Occipital lobe (tissue), 2 donors: ENCODE data around the gene BCKDHB. TPM values are rescaled to one million over a fixed set of nuclear protein-coding genes. Genes with fewer than 3 reads are reported as not detected.
"Not testable (repeated sequence)": the region's sequence is repeated elsewhere in the genome, so short reads cannot be mapped to it uniquely, and the experiment has no call there.

Source experiments
- DNase-seq: peaks from one replicate; lab custom pipeline; 2025; lab: John Stamatoyannopoulos, UW
- total RNA-seq: library from RNA; depleted of rRNA; stranded (reverse); fragments of >200 nt; gene quantifications from one replicate; pipeline ENCODE4 v1.2.3, GENCODE V29; 2014

Gene BCKDHB
- total RNA-seq: 19.8 TPM

- peak; percentile 99 for DNase-seq
Observed at GRCh38 chr6:80106418-80107235, at the start of gene BCKDHB. Gene BCKDHB (plus strand): TSS chr6:80106671. CDS start chr6:80106694, 23 bp downstream.

- DNase-seq: no peak
Observed at GRCh38 chr6:80060774-80061173, 45.7 kb upstream of the BCKDHB start.

GRCh38 chr6:80068146-80068545, 38.3 kb upstream of the BCKDHB start:
- not testable (repeated sequence) for DNase-seq

- DNase-seq: not testable (repeated sequence)
Observed at GRCh38 chr6:80070431-80070830, 36.0 kb upstream of the BCKDHB start.

GRCh38 chr6:80077067-80077466, 29.4 kb upstream of the BCKDHB start:
- no peak for DNase-seq

GRCh38 chr6:80088637-80089036, 17.8 kb upstream of the BCKDHB start:
- DNase-seq: no peak

- DNase-seq: no peak
Observed at GRCh38 chr6:80091506-80091905, 15.0 kb upstream of the BCKDHB start.

GRCh38 chr6:80094017-80094416, 12.5 kb upstream of the BCKDHB start:
- no peak for DNase-seq

GRCh38 chr6:80095600-80095999, 10.9 kb upstream of the BCKDHB start:
- DNase-seq: no peak

GRCh38 chr6:80098392-80098791, 8.1 kb upstream of the BCKDHB start:
- no peak for DNase-seq

- no peak for DNase-seq
Observed at GRCh38 chr6:80104520-80104919, 2.0 kb upstream of the BCKDHB start.

- DNase-seq: no peak
Observed at GRCh38 chr6:80105972-80106417, 476 bp upstream of the BCKDHB start.

- not testable (repeated sequence) for DNase-seq
Observed at GRCh38 chr6:80122576-80122975, 16.1 kb downstream of the BCKDHB start.

GRCh38 chr6:80126657-80127345, 20.3 kb downstream of the BCKDHB start:
- DNase-seq: no peak

GRCh38 chr6:80129485-80129884, 23.0 kb downstream of the BCKDHB start:
- no peak for DNase-seq

- DNase-seq: peak; percentile 6
Observed at GRCh38 chr6:80133020-80133419, 26.5 kb downstream of the BCKDHB start.

GRCh38 chr6:80134065-80134464, 27.6 kb downstream of the BCKDHB start:
- DNase-seq: no peak

- DNase-seq: no peak
Observed at GRCh38 chr6:80142586-80142985, 36.1 kb downstream of the BCKDHB start.

- DNase-seq: peak; percentile 3
Observed at GRCh38 chr6:80143419-80143937, 37.0 kb downstream of the BCKDHB start.

GRCh38 chr6:80144753-80145315, 38.4 kb downstream of the BCKDHB start:
- no peak for DNase-seq

GRCh38 chr6:80145509-80145908, 39.0 kb downstream of the BCKDHB start:
- no peak for DNase-seq

GRCh38 chr6:80145921-80146320, 39.5 kb downstream of the BCKDHB start:
- no peak for DNase-seq
